Activated CD8-positive, alpha-beta memory T cell treated with anti-CD3 and anti-CD28 coated beads for 4 hours (primary cell): ENCODE measurements around the gene MIA.
"Not testable (repeated sequence)": the region's sequence is repeated elsewhere in the genome, so short reads cannot be mapped to it uniquely, and the experiment has no call there.

Experiments
- DNase-seq, 2 donors: peaks; one replicate each; pipeline ENCODE4 v3.0.0-alpha.2; 2020; ENCODE audit warnings: low read depth in 2 of 2

The MIA gene

DNA sequence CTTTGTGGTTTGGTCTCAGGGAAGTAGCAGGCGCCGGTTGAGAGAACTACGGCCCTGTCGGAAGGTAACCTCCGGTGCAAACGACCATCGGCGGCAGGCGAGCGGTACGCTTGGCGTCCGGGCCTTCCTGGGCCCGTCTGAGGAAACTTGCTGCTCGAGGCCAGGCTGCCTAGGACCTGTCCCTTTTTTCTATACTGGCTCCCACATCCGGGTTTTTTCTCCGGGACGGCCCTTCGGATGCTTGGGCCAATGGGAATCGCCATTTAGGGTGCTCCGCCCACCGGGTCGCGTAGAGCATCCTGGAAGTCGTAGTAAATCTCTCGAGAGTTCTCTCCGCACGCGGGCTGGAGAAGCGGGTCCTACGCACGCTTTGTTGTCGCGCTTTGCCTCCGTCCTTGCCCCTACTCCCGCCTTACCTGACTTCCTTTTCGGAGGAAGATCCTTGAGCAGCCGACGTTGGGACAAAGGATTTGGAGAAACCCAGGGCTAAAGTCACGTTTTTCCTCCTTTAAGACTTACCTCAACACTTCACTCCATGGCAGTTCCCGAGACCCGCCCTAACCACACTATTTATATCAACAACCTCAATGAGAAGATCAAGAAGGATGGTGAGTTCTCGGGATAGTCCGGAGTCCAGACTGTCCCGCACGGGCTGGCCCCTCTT, 24.3 kb upstream of the MIA start, which contains the start of gene SNRPA:
Gene SNRPA (plus strand): TSS at position 330 of the 664 bp plus-strand sequence. CDS start 206 bp downstream, at position 536.
- peak; percentile 88 to 95 for DNase-seq

DNA sequence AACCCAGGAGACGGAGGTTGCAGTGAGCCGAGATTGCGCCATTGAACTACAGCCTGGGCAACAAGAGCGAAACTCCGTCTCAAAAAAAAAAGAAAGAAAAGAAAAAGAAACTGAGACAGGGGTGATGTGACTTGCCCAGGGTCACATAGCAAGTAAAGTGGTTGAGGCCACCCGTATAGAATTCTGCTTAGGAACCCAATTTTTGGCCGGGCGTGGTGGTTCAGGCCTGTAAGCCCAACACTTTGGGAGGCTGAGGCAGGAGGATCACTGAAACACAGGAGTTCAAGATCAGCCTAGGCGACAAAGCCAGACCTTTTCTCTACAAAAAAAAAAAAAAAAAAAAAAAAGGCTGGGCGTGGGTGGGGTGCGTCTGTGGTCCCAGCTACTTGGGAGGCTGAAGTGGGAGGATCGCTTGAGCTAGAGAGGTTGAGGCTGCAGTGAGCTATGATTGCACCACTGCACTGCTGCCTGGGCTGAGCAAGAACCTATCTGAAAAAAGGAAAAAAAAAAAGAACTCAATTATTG, 23.0 kb upstream of the MIA start:
- no peak for DNase-seq

DNA sequence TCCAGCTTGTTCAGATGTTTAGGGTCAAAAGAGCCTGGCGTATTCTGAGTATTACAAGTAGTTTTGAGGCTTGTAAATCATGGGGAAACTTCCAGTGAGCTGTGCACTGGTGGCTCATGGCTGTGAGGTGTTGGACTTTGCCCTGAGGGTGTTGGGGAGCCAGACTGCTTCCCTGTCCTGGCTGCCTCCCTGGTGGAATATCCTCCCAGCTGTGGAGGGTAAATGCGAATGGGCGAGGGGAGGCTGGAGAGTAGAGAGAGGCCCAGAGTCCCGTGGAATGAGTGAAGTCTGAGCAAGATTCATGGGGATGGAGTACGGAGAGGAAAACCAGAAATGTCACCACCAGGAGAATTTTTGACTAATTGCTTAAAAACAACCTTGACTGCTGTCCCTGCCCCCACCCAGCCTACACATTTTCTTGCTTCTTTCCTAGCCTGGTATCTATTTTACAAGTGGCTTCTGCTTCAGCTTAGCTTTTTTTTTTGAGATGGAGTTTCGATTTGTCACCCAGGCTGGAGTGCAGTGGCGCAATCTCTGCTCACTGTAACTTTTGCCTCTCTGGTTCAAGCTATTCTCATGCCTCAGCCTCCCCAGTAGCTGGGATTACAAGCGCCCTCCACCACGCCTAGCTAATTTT, 20.6 kb upstream of the MIA start:
- DNase-seq = peak in 1 of 2 donors; percentile 28

DNA sequence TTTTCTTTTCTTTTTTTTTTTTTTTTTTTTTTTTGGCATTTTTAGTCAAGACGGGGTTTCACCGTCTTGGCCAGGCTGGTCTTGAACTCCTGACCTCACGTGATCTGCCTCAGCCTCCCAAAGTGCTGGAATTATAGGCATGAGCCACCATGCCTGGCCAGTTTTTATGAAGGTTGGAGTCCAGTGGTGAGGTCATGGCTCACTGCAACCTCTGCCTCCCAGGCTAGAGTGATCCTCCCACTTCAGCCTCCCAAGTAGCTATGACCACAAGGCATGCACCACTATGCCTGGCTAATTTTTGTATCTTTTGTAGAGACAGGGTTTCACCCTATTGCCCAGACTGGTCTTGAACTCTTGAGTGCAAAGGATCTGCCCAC, 20.1 kb upstream of the MIA start:
- DNase-seq = no peak

DNA sequence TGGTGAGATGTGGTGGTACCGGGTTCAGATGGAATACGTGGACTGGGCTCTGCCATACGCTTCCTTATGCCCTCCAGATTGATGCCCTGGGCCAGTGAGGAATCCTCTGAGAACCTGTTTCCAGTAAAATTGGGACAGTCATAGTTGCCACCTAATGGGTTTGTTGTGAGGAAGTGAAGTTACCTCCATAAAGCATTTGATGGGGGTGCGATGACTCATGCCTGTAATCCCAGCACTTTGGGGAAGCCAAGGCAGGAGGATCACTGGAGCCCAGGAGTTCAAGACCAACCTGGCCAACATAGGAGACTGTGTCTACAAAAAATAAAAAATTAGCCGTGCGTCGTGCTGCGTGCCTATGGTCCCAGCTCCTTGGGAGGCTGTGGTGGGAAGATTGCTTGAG, 19.5 kb upstream of the MIA start:
- DNase-seq = no peak

DNA sequence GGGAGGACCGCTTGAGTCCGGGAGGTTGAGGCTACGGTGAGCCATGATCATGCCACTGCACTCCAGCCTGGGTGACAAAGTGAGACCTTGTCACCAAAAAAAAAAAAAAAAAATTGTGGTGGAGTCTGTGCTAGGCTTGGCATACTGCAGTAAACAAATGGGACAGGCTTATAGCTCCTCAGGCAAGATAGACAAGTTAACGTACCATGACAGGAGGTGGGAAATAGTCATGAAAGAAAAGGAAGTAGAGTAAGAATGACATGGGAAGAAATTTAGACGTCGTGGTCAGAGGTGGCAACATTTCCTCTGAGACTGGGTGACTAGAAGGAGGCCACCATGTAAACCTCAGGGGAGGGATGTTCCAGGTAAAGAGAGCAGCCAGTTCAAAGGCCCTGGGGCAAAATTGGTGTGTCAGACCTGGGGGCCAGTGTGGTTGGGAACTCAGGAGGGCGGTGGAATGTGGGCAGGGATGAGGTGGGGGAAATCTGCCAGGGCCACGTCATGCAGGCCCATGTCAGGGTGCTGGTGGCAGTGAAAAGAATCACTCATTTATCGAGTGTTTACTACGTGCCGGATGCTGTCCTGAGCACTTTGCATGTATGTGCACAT, 18.7 kb upstream of the MIA start:
- no peak for DNase-seq

DNA sequence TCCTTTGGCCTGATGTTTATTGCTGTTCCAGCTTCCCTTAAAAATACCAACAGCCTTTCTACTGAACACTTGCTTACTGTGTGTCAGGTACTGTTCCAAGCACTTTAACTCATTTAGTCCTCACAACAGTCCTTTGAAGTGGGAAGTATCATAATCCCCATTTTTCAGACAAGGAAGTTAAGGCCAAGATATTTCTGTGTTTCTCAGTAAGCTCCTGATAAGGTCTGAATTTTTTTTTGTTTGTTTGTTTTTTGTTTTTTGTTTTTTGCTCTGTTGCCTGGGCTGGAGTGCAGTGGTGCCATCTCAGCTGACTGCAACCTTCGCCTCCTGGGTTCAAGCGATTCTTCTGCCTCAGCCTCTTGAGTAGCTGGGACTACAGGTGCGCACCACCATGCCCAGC, 16.8 kb upstream of the MIA start:
- DNase-seq = no peak

DNA sequence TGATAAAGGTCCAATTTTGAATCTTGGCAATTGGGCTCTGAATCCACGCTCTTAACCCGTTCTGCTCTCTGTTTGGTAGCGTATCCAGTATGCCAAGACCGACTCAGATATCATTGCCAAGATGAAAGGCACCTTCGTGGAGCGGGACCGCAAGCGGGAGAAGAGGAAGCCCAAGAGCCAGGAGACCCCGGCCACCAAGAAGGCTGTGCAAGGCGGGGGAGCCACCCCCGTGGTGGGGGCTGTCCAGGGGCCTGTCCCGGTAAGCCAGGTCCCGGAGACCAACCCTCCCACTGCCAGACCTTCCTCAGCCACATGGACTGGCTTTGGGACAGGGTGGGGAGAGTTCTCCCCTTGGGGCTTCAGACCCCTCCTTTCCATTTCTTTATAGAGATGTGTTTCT, 16.0 kb upstream of the MIA start:
- no peak for DNase-seq

DNA sequence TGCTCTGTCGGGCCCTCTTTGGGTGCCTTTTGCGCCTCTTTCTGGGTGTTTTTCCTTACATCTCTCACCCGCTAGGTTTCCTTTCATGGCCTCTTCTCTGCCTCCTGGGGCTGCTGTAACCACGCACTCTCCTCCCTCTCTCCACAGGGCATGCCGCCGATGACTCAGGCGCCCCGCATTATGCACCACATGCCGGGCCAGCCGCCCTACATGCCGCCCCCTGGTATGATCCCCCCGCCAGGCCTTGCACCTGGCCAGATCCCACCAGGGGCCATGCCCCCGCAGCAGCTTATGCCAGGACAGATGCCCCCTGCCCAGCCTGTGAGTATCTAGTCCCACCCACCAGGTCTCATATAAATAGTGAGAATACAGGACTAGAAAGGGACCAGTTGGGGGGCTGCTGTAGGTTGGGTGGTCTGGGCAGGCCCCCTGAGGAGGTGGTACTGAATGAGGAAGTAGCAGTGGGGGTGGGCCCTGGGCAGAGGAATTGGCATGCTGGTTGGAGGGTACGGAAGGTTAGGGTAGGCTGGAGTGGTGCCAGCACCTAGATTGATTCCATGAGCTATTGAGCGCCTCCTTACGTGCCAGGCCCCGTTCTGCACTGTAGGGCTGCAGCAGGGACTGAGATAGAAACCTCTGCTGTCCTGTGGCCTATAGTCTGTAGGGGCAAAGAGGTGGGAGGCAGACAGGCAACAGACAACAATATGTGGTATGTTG, 12.4 kb upstream of the MIA start:
- DNase-seq = no peak

DNA sequence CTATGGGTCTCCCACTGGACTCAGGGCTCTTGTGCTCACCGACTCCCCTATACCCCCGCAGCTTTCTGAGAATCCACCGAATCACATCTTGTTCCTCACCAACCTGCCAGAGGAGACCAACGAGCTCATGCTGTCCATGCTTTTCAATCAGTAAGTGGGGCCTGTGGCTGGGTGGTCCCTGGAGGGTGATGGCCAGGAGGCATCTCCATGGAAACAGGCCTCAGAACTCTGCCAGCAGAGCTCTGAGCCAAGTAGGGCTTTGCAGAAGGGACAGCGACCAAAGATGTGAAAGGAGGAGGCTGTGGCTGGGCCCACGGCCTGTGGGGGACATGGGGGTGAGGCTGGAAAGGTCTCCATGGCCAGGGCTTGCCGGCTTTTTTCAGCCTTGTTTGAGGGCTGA, 11.8 kb upstream of the MIA start:
- no peak for DNase-seq

DNA sequence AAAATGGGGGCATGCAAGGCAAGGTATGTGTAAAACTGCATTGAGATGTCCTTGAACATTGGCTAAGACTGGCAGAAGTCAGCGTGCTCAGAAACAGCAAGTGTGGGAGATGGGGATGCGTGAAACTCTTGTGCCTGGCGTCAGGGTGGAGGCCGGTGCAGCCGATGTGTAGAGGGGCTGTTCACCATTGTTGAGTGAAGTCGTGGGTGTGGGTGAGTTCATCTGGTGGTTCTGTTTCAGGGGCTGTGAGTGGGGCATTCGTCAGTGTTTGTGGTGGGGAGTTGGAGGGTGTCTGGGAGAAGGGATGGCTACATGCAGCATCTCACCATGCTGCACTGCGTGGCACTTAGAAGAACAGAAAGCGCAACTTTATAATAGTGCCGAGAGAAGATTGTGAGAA, 11.4 kb upstream of the MIA start:
- no peak for DNase-seq

DNA sequence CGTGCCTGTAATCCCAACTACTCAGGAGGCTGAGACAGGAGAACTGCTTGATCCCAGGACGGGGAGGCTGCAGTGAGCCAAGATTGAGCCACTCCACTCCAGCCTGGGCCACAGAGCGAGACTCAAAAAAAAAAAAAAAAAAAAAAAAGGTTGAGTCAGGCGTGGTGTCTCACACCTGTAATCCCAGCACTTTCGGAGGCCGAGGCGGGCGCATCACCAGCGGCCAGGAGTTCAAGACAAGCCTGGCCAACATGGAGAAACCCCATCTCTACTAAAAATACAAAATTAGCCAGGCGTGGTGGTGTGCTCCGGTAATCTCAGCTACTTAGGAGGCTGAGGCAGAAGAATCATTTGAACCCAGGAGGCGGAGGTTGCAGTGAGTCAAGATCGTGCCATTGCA, 8.9 kb upstream of the MIA start:
- DNase-seq = not testable (repeated sequence)

DNA sequence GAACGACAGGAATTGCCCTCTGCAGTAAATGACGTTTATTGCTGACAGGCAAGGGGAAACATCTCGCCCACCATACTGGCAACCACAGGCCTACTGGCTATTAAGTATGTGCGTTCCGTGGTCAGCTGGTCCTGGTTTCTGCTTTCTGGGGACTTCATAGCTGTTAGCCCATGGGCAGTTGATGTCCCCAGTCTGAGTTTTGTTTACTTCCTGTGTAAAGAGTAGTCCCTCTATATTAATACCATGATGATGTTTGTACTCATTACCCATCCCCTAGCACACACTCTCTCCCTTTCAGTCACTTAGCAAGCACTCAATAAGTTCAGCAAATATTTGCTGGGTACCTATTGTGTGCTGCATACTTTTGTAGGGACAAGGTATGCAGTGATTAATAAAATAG, 6.5 kb upstream of the MIA start:
- DNase-seq = no peak

DNA sequence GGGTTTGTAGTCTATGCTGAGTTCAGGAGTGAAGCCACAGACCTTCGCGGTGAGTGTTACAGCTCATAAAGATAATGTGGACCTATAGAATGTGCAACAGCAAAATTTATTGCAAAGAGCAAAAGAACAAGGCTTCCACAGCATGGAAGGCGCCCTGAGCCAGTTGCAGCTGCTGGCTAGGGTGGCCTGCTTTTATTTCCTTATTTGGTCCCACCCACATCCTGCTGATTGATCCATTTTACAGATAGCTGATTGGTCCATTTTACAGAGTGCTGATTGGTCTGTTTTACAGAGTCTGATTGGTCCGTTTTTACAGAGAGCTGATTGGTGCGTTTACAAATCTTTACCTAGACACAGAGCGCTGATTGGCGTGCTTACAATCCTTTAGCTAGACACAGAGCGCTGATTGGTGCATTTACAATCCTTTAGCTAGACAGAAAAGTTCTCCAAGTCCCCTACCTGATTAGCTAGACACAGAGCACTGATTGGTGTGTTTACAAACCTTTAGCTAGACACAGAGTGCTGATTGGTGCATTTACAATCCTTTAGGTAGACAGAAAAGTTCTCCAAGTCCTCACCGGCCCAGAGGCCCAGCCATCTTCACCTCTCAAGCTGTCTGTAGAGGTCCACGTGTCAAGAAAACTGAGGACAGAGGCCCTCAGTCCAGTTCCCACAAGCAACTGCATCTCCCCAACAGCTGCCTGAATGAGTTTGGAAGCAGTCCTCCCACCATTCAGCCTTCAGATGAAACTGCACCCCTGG, 4.0 kb upstream of the MIA start:
- not testable (repeated sequence) for DNase-seq

DNA sequence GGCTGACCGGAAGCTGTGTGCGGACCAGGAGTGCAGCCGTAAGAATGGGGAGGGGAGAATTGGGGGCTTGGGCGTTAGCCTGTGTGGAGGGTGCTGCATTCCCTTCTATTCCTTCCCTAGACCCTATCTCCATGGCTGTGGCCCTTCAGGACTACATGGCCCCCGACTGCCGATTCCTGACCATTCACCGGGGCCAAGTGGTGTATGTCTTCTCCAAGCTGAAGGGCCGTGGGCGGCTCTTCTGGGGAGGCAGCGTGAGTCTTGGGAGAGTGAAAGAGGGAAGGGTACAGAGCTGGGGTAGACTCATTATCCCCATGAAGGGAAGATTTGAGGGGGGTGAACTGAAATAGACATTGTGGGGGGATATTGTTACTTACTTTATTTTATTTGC, 306 bp downstream of the MIA start:
- no peak for DNase-seq

DNA sequence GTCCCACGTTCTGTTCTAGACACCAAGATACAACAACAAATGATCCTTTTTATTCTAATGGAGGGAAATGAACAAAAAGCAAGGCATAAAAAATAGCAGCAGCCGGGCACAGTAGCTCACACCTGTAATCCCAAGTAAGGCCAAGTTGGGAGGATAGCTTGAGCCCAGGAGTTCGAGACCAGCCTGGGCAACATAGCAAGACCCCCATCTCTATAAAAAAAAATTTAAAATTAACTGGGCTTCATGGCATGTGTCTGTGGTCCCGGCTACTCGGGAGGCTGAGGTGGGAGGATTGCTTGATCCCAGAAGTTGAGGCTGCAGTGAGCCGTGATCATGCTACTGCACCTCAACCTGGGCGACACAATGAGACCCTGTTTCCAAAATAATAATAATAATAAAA, 1.0 kb downstream of the MIA start:
- no peak for DNase-seq

DNA sequence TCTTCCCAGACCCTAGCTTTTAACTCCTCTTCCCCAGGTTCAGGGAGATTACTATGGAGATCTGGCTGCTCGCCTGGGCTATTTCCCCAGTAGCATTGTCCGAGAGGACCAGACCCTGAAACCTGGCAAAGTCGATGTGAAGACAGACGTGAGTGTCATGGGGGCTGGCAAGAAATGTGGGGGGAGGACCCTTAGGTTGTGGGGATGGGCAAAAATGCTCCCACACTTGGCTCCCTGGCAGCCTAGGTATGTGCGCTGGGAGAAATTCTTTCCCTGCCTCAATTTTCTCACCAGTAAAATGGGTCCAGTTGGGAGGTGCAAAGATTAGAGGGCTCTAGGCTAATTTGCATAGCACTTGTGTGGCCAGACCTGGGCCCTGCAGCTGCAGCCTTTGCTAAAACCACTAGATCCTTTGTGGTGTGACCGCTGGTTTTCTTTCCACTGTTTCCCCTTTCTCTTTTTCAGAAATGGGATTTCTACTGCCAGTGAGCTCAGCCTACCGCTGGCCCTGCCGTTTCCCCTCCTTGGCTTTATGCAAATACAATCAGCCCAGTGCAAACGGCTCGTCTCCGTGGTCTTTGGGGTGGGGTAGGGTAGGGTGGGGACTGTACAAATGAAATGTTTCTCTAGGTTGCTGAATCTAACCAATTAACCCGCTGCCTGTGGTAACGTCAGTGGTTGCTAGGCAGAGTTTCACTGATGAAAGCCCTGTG, 1.8 kb downstream of the MIA start:
- peak; percentile 80 to 86 for DNase-seq

DNA sequence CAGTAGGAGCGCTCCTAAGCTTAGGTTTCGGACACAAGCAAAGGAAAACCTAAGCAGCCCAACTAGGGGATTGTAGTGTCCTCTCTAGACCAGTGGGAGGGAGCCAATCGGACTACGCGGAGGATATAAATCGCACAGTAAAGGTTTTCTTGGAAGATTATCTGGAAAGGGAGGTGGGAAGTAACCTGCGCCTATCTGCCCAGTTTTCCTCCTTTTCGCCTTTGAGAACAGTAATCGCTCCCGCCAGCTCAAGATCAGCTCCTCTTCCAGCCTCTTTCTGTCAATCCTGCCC, 2.3 kb downstream of the MIA start:
- no peak for DNase-seq

DNA sequence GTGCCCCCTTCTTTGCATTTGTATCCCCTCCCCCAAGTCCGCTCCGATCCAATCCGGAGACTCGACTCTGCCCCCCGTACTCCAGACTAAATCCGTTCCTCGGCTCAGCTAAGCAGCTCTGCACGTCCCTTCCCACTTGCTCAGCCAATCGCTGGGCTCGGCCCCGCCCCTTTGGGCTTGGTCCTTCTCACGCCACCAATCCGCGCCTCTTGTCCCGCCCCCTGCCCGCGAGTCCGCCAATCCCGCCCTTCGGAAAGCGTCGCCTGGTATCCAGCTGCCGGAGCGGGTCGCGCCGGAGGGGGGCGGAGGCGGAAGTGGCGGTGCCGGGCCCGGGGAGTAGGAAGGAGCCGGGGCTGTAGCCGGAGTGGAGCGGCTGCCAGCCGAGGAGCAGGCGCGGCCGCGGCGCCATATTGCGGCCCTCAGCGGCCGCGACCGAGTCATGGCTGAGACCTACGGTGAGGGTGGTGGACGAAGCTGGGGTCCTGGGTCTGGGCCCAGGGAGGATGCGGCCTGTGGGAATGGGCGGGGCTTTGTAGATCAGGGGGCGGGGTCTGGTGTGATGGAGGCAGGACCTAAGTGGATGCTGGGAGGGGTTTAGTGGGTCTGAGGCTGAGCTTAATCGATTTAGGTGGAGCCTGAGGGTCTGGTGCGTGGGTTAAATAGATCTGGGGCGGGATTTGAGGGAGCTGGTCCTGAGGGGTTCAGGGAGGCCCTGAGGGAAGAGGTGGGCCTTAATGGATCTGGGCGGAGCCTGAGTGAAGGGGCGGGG, 2.8 kb downstream of the MIA start, which contains the start of gene RAB4B:
Gene RAB4B (plus strand): TSS at position 311 of the 769 bp plus-strand sequence. CDS start 129 bp downstream, at position 440.
- DNase-seq = peak; percentile 99 to 100

DNA sequence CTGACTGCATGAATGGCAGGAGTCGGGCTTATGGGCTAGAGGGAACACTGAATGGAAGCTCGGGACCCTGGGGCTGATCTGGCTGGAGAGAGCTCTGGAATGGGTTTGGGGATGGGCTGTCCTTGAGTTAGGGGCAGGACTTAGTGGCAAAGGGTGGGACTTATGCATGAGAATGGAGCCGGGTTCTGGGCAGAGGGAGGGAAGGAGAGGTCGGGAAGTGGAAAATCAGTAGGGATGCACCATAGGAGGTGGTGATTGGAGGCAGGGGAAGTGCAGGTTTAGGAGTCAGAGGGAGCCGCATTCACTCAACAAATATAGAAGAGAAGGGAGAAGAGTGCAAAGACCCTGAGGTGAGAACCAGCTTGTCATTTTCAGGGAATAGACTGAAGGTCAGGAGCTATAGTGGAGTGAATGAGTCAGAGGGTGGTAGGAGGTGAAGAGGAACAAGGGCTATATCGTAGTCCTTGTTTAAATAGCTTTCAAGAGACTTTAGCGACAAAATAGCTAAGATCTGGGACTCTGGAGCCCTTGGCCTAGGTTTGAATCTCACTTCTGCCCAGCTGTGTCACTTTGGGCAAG, 3.5 kb downstream of the MIA start:
- DNase-seq = no peak
